ENCODE results near the gene STRN4. TPM values are rescaled to one million over a fixed set of nuclear protein-coding genes. Genes with fewer than 3 reads are reported as not detected.

STRN4 gene
- total and polyA plus RNA-seq, 9 of the 15 experiments (the other 6 are each of a cell fraction or from before 2014, with no cell fraction given), result 0.62 to 83.7 (median 36.9) TPM

DNA sequence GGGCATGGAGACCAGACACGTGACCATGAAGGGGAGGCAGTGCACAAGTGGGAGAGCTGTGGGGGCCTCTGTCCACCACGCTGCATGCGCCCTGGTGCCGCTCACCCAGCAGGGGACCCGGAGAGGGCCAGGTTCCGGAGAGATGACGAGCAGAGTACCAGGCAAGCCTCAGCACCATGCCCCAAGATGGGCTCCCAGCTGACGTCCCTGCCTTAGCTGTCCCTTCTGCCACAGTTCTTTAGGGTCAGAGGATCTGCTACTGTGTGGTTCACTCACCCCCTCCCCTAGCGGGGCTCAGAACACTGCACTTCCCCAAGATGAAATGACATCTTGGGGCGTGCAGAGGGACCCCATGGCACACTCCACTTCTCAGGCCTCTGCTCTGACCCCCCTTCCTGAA, 19.7 kb downstream of the STRN4 start:
- no peak for TF ChIP-seq PCBP1 (IDR thresholded peaks at IDR 0.05; ENCODE audit: low read depth, low read length, poor library complexity, severe bottlenecking)
- TF ChIP-seq XRCC4 (IDR thresholded peaks at IDR 0.05; ENCODE audit: extremely low read depth, insufficient read depth, insufficient read length), result no peak
- TF ChIP-seq PHF21A (IDR thresholded peaks at IDR 0.05; ENCODE audit: borderline replicate concordance, low read depth), result no peak
- no peak for TF ChIP-seq RFX5 (IDR thresholded peaks at IDR 0.05; ENCODE audit: low read depth, low read length)
- TF ChIP-seq LARP7 (IDR thresholded peaks at IDR 0.05), result no peak
- no peak for TF ChIP-seq ZEB2 (IDR thresholded peaks at IDR 0.05)
- TF ChIP-seq CSDE1 (IDR thresholded peaks at IDR 0.05), result no peak
- TF ChIP-seq NCOA4 (IDR thresholded peaks at IDR 0.05; ENCODE audit: partially characterized antibody), result no peak
- TF ChIP-seq CBFA2T2 (conservative IDR thresholded peaks at IDR 0.05), result no peak
- no peak for TF ChIP-seq ZBTB7A (IDR thresholded peaks at IDR 0.05; ENCODE audit: borderline replicate concordance, control insufficient read depth, low read depth, low read length)
- no peak for TF ChIP-seq NFE2L1 (tag; IDR thresholded peaks at IDR 0.05; ENCODE audit: borderline replicate concordance, low read depth)
- TF ChIP-seq ZNF184 (CRISPR knock-in tag; IDR thresholded peaks at IDR 0.05), result no peak
- TF ChIP-seq ERF (CRISPR knock-in tag; IDR thresholded peaks at IDR 0.05), result no peak
- no peak for TF ChIP-seq CCAR2 (IDR thresholded peaks at IDR 0.05; ENCODE audit: low read depth, low read length)
- TF ChIP-seq ATF3 (IDR thresholded peaks at IDR 0.05), result no peak
- TF ChIP-seq ATF3 (CRISPR knock-in tag; conservative IDR thresholded peaks at IDR 0.05), result no peak
- no peak for TF ChIP-seq FOXA1 (IDR thresholded peaks at IDR 0.05; ENCODE audit: borderline replicate concordance)
- no peak for ATAC-seq
- ChIA-PET POLR2A (interaction anchor here (0.5 kb wide), 1 partner anchor 8 kb away, joined by 3 read pairs; no protein-coding TSS in a partner anchor), CTCF (ENCODE audit: low intra/inter-chr PET ratio) (no interaction called here)
- Histone ChIP-seq H4K20me1 (replicated peaks; ENCODE audit: control insufficient read depth, insufficient read depth, low read length) (peaks cover 32% of the 10 kb centered on the region), H3K79me2 (ENCODE audit: control insufficient read depth, insufficient read depth, low read length) (peaks cover 36% of the 10 kb centered on the region), H2AFZ (ENCODE audit: low read depth, low read length) (no peak overlapping the region), H3K27ac (ENCODE audit: extremely low read depth, low read depth, low read length) (no peak overlapping the region), H3K9me3 (replicated peaks; ENCODE audit: control insufficient read depth, insufficient read depth, low read depth, low read length) (no peaks in the 10 kb centered on the region), H3K4me1 (replicated peaks in 1 of 2; ENCODE audit: control insufficient read depth in 2 of 2, insufficient read depth in 2 of 2, low read length in 2 of 2) (peaks cover 15 to 67% of the 10 kb centered on the region in 2 experiments), H3K27me3 (ENCODE audit: control insufficient read depth in 2 of 2, insufficient read depth in 2 of 2, low read length in 2 of 2) (no peaks in the 10 kb centered on the region), H3K9ac (ENCODE audit: insufficient read depth in 1 of 2, low read depth in 2 of 2, low read length in 2 of 2) (no peak overlapping the region), H3K4me2 (ENCODE audit: insufficient read depth, low read length) (no peak overlapping the region), H3K36me3 (ENCODE audit: control insufficient read depth, insufficient read depth, low read length) (peaks cover 98% of the 10 kb centered on the region), H3K4me3 (no peak overlapping the region), H3K9me1 (ENCODE audit: control insufficient read depth, insufficient read depth, low read length) (peaks cover 8% of the 10 kb centered on the region)
- no peak for FAIRE-seq
- BruUV-seq (replicated peaks), result no TSS peak
- in situ Hi-C loops (cut with MboI) (no loop called here), intact Hi-C loops (cut with micrococcal nuclease) (no loop called here)
- 94% methylated on average over 10 of the region's 10 CpGs for WGBS (ENCODE audit: insufficient coverage, low coverage, missing lambda C conversion rate)
- DNase-seq (ENCODE audit: extremely low read depth in 1 of 4, low spot score in 3 of 4), result no peak
